ENCODE measurements around the gene PPIL4.

PPIL4 gene

GRCh38 chr6:149545754-149546471 lies at the start of gene PPIL4:
Gene PPIL4, minus strand, starts transcription at chr6:149546043. Its CDS starts 38 bp downstream, at chr6:149546005.
- peak; percentile 98 for DNase-seq

- DNase-seq, result no peak
Measured at GRCh38 chr6:149593408-149593807, 47.6 kb upstream of the PPIL4 start.

- no peak for DNase-seq
Measured at GRCh38 chr6:149592983-149593382, 47.1 kb upstream of the PPIL4 start.

- DNase-seq, result no peak
Measured at GRCh38 chr6:149586149-149586548, 40.3 kb upstream of the PPIL4 start.

- no peak for DNase-seq
Measured at GRCh38 chr6:149581349-149581748, 35.5 kb upstream of the PPIL4 start.

GRCh38 chr6:149580880-149581279 lies 35.0 kb upstream of the PPIL4 start:
- no peak for DNase-seq

- DNase-seq, result no peak
Measured at GRCh38 chr6:149567945-149568585, 22.2 kb upstream of the PPIL4 start.

GRCh38 chr6:149567194-149567586 lies 21.3 kb upstream of the PPIL4 start:
- no peak for DNase-seq

- no peak for DNase-seq
Measured at GRCh38 chr6:149566410-149567193, 20.8 kb upstream of the PPIL4 start.

- DNase-seq, result peak; percentile 98
Measured at GRCh38 chr6:149565527-149566409, 19.9 kb upstream of the PPIL4 start, which contains the start of gene GINM1. Gene GINM1, plus strand, starts transcription at chr6:149566375. Its CDS starts 40 bp downstream, at chr6:149566415.

- DNase-seq, result no peak
Measured at GRCh38 chr6:149563928-149564325, 18.1 kb upstream of the PPIL4 start.

- DNase-seq, result no peak
Measured at GRCh38 chr6:149563203-149563927, 17.5 kb upstream of the PPIL4 start.

- DNase-seq, result no peak
Measured at GRCh38 chr6:149560736-149561135, 14.9 kb upstream of the PPIL4 start.

- no peak for DNase-seq
Measured at GRCh38 chr6:149559389-149559788, 13.5 kb upstream of the PPIL4 start.

- no peak for DNase-seq
Measured at GRCh38 chr6:149558029-149558428, 12.2 kb upstream of the PPIL4 start.

GRCh38 chr6:149551920-149552319 lies 6.1 kb upstream of the PPIL4 start:
- DNase-seq, result no peak

GRCh38 chr6:149545258-149545753 lies 537 bp downstream of the PPIL4 start:
- peak; percentile 69 for DNase-seq

- DNase-seq, result no peak
Measured at GRCh38 chr6:149544646-149545257, 1.1 kb downstream of the PPIL4 start.

GRCh38 chr6:149541139-149541538 lies 4.7 kb downstream of the PPIL4 start:
- DNase-seq, result no peak

GRCh38 chr6:149534742-149535141 lies 11.1 kb downstream of the PPIL4 start:
- no peak for DNase-seq

GRCh38 chr6:149529650-149530049 lies 16.2 kb downstream of the PPIL4 start:
- no peak for DNase-seq

Data from activated T-cell treated with anti-CD3 and anti-CD28 coated beads, Interleukin-2, amount 50 U/mL, for 1 hour (primary cell).